ENCODE results near the gene CDC42SE2. TPM values are rescaled to one million over a fixed set of nuclear protein-coding genes. Genes with fewer than 3 reads are reported as not detected.

The CDC42SE2 gene
- total RNA-seq, 1 donor from 2014 or later: 24.1 TPM

- Histone ChIP-seq H3K4me1 (ENCODE audit: insufficient read depth, low read length) (no peaks in the 10 kb centered on the region), H4K20me1 (ENCODE audit: insufficient read depth, low read length) (no peaks in the 10 kb centered on the region), H3K9ac (ENCODE audit: low read length) (no peak overlapping the region), H3K4me2 (ENCODE audit: low read length) (no peak overlapping the region), H3K9me3 (ENCODE audit: insufficient read depth, low read depth, low read length) (no peaks in the 10 kb centered on the region), H3K79me2 (ENCODE audit: insufficient read depth, low read length) (no peaks in the 10 kb centered on the region), H2AFZ (ENCODE audit: low read depth, low read length) (no peak overlapping the region), H3K27ac (ENCODE audit: low read depth, low read length) (no peak overlapping the region), H3K36me3 (ENCODE audit: insufficient read depth, low read length) (peaks cover 34% of the 10 kb centered on the region), H3K27me3 (ENCODE audit: insufficient read depth, low read length) (no peaks in the 10 kb centered on the region), H3K4me3 (ENCODE audit: insufficient read depth, low read depth, low read length) (no peak overlapping the region)
- TF ChIP-seq CTCF (IDR thresholded peaks at IDR 0.05; ENCODE audit: insufficient read depth, low read depth, low read length): no peak
- no peak for TF ChIP-seq EZH2 (IDR thresholded peaks at IDR 0.05; ENCODE audit: insufficient read depth, low read length)
- DNase-seq (ENCODE audit: low read depth): no peak
- Mint-ChIP-seq H3K4me1 (ENCODE audit: low read depth, unreplicated experiment) (no peaks in the 10 kb centered on the region), H3K9me3 (ENCODE audit: unreplicated experiment) (no peaks in the 10 kb centered on the region), H3K27ac (ENCODE audit: unreplicated experiment) (no peak overlapping the region), H3K36me3 (ENCODE audit: low read depth, unreplicated experiment) (peaks cover 13% of the 10 kb centered on the region), H3K27me3 (ENCODE audit: low read depth, unreplicated experiment) (no peaks in the 10 kb centered on the region), H3K4me3 (ENCODE audit: unreplicated experiment) (no peak overlapping the region)
- no peak for FAIRE-seq
Observed at GRCh38 chr5:131436081-131436480, 172.2 kb downstream of the CDC42SE2 start.

GRCh38 chr5:131441184-131441583 is 177.3 kb downstream of the CDC42SE2 start:
- Histone ChIP-seq H3K9ac (ENCODE audit: low read length) (no peak overlapping the region), H3K9me3 (ENCODE audit: insufficient read depth, low read depth, low read length) (no peaks in the 10 kb centered on the region), H3K36me3 (ENCODE audit: insufficient read depth, low read length) (peaks cover 34% of the 10 kb centered on the region), H3K27ac (ENCODE audit: low read depth, low read length) (no peak overlapping the region), H4K20me1 (ENCODE audit: insufficient read depth, low read length) (no peaks in the 10 kb centered on the region), H3K27me3 (ENCODE audit: insufficient read depth, low read length) (no peaks in the 10 kb centered on the region), H2AFZ (ENCODE audit: low read depth, low read length) (no peak overlapping the region), H3K4me2 (ENCODE audit: low read length) (no peak overlapping the region), H3K4me3 (ENCODE audit: insufficient read depth, low read depth, low read length) (no peak overlapping the region), H3K79me2 (ENCODE audit: insufficient read depth, low read length) (no peaks in the 10 kb centered on the region), H3K4me1 (ENCODE audit: insufficient read depth, low read length) (no peaks in the 10 kb centered on the region)
- FAIRE-seq: no peak
- peaks cover 10% of the 10 kb centered on the region for H3K36me3 Mint-ChIP-seq (ENCODE audit: low read depth, unreplicated experiment)
- H3K4me1 Mint-ChIP-seq (ENCODE audit: low read depth, unreplicated experiment): no peaks in the 10 kb centered on the region
- H3K27ac Mint-ChIP-seq (ENCODE audit: unreplicated experiment): no peak overlapping the region
- TF ChIP-seq CTCF (IDR thresholded peaks at IDR 0.05; ENCODE audit: insufficient read depth, low read depth, low read length) (no peak), EZH2 (IDR thresholded peaks at IDR 0.05; ENCODE audit: insufficient read depth, low read length) (no peak)
- H3K9me3 Mint-ChIP-seq (ENCODE audit: unreplicated experiment): no peaks in the 10 kb centered on the region
- no peak overlapping the region for H3K4me3 Mint-ChIP-seq (ENCODE audit: unreplicated experiment)
- DNase-seq (ENCODE audit: low read depth): no peak
- no peaks in the 10 kb centered on the region for H3K27me3 Mint-ChIP-seq (ENCODE audit: low read depth, unreplicated experiment)

Other genes with a start within 250 kb of the CDC42SE2 start
- 217 and 243 TPM in 2 replicates for gene HINT1, start 98.8 kb upstream of the CDC42SE2 start, total RNA-seq
- gene LYRM7, start 93.1 kb upstream of the CDC42SE2 start, total RNA-seq: 6.6 and 7.0 TPM in 2 replicates